Stimulated activated CD4-positive, alpha-beta T cell treated with anti-CD3 and anti-CD28 coated beads, Interleukin-15, amount 100 ng/mL, for 24 hours (primary cell): ENCODE data around the gene U2SURP.

ENCODE experiments used
- DNase-seq: peaks from one replicate; pipeline ENCODE4 v3.0.0-alpha.2; 2020

U2SURP gene

GRCh38 chr3:143001369-143002082, at the start of gene U2SURP:
Gene U2SURP, plus strand, starts transcription at chr3:143001570. Its CDS starts 59 bp downstream, at chr3:143001629.
- DNase-seq, result peak; percentile 94

- no peak for DNase-seq
Observed at GRCh38 chr3:142951794-142952193, 49.6 kb upstream of the U2SURP start.

GRCh38 chr3:142952272-142953193, 48.8 kb upstream of the U2SURP start:
- DNase-seq, result no peak

GRCh38 chr3:142953443-142953842, 47.9 kb upstream of the U2SURP start:
- no peak for DNase-seq

GRCh38 chr3:142958707-142959106, 42.7 kb upstream of the U2SURP start:
- DNase-seq, result peak; percentile 57

- no peak for DNase-seq
Observed at GRCh38 chr3:142960322-142960850, 41.0 kb upstream of the U2SURP start.

GRCh38 chr3:142961539-142961938, 39.8 kb upstream of the U2SURP start:
- no peak for DNase-seq

GRCh38 chr3:142962175-142962519, 39.2 kb upstream of the U2SURP start:
- DNase-seq, result no peak

- DNase-seq, result peak; percentile 21
Observed at GRCh38 chr3:142962520-142963233, 38.7 kb upstream of the U2SURP start.

GRCh38 chr3:142963234-142963515, 38.2 kb upstream of the U2SURP start:
- DNase-seq, result no peak

- DNase-seq, result peak; percentile 37
Observed at GRCh38 chr3:142963516-142964448, 37.6 kb upstream of the U2SURP start, which contains the start of gene PAQR9. Gene PAQR9, minus strand, starts transcription at chr3:142963674. Its CDS starts 338 bp downstream, at chr3:142963336.

GRCh38 chr3:142965581-142965980, 35.8 kb upstream of the U2SURP start:
- no peak for DNase-seq

- DNase-seq, result no peak
Observed at GRCh38 chr3:142966808-142967207, 34.6 kb upstream of the U2SURP start.

- DNase-seq, result no peak
Observed at GRCh38 chr3:142968319-142969025, 32.9 kb upstream of the U2SURP start.

- DNase-seq, result no peak
Observed at GRCh38 chr3:142971431-142971830, 29.9 kb upstream of the U2SURP start.

- DNase-seq, result no peak
Observed at GRCh38 chr3:142972092-142972753, 29.1 kb upstream of the U2SURP start.

- DNase-seq, result no peak
Observed at GRCh38 chr3:142973217-142974009, 28.0 kb upstream of the U2SURP start.

GRCh38 chr3:142975316-142975995, 25.9 kb upstream of the U2SURP start:
- DNase-seq, result no peak
